Measurements from ENCODE around the gene STARD10.
"Not testable (repeated sequence)": the region's sequence is repeated elsewhere in the genome, so short reads cannot be mapped to it uniquely, and the experiment has no call there.

STARD10 gene

DNA sequence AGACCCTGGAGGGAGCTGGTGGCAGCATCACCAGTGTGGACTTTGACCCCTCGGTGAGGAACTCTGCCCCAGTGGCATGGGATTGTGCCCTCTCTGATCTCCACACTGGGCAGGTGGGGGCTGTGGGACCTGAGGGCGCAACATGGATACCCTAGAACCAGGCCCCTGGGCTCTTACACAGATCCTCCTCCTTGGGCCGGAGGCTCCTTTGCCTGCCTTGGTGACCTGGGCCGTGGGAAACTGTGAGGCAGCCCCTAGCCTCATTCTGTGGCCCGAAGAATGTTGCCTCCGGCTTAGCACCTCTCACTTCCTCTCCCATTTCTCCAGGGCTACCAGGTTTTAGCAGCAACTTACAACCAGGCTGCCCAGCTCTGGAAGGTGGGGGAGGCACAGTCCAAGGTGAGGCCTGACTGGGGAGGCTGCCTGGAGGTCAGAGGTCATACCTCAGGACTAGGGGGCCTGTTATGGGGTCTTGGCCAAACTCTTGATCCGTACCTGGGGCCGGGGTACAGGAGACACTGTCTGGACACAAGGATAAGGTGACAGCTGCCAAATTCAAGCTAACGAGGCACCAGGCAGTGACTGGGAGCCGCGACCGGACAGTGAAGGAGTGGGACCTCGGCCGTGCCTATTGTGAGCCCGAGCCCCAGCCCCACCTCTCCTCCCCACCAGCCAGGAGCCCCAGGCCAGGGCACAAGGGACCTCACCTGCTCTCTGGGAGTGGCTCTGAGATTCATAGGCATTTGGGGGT is 32.5 kb upstream of the STARD10 start:
- DNase-seq = no peak

DNA sequence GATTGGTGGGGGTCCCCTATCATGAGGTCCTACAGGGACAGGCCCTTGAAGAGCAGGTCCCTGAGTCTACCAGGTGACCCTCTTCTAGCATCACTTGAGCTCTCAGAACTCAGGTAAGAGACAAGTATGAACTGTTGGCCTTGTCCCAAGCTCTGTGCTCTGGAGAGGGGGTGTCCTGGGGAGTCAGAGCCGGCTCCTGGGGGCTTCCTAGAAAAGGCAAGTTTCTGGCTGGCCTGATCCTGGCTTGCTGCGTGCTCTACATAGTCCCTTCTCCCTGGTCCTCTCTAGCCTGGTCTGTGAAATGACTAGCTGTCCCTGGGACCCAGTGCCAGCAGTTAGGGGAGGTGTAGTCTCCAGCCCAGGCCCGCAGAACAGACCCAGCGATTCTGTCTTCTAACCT is 31.8 kb upstream of the STARD10 start:
- no peak for DNase-seq

DNA sequence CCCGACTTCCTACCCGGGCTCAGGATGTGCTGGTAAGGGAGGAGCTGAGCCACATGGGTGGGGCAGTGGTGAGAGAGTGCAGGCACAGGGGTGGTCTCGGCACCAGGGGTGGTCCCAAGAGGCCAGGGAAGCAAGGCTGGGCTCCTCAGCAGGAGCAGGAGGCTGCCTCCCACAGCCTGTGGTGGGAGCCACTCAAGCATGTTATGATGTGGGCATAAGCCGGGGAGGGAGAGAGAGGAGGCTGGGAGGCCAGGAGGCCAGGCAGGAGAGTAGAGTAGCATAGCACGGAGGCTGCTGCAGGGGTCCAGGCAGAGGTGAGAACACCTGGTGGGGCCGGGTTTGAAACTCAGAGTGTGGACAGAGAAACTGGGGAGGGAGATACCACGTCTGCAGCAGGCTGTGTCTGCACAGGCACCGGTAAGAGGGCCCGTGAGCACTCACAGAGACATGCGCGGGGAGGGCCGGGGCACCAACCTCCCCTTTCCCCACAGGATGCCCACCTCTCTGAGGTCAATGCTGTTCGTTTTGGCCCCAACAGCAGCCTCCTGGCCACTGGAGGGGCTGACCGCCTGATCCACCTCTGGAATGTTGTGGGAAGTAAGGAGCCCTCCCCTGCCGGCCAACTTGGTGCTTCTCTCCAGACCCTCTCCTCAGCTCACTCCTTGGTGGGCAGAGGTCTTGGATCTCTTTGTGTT is 31.1 kb upstream of the STARD10 start:
- DNase-seq = no peak

DNA sequence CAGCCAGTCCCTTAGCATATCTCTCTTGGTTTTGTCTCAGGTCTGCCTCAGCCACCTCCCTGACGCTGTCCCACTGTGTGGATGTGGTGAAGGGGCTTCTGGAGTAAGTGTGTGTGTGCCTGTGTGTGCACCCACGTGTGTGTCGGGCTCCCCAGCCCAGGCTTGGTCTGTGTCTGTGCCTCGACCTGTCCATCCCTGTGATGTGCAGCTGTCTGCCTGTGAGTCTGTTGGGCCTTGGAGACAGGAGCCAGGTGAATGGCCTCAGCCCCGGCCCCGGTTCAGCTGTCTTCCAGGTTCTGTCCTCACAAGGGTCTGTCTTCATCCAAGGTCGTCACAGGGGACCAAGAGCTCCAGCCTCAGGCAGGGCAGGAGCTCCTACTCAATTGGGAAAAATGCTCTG is 30.2 kb upstream of the STARD10 start:
- no peak for DNase-seq

DNA sequence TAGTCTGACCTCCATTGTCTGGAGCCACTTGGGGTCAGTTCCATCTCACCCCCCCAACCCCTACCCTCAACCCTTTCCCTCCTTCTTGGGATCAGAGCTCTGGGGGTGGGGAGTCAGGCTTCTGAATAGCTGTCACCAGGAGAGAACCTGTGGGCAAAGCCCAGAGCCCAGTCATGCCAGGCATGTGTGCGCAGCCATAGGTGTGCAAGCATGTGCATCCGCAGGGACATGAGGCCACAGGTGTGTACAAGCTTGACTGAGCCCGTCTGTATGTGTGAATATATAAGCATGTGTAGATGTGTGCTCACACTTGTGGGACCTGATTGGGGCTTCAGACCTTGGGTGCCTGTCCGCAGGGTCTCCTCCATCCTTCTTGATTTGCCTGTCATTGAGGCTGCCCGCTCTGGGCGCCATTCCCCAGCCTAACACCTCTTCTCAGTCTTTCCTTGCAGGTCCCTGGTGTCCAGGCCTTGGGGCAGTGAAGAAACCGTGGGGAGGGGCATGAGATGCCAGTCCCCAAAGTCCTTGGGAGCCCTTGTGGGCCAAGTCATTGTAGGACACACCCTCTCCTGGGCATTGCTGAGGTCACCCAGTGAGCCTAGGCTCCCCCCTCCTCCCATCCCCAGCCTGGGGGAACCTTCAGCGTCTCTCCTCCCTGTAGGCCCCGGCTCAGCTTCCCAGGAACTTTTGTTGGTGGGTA is 29.4 kb upstream of the STARD10 start:
- no peak for DNase-seq

DNA sequence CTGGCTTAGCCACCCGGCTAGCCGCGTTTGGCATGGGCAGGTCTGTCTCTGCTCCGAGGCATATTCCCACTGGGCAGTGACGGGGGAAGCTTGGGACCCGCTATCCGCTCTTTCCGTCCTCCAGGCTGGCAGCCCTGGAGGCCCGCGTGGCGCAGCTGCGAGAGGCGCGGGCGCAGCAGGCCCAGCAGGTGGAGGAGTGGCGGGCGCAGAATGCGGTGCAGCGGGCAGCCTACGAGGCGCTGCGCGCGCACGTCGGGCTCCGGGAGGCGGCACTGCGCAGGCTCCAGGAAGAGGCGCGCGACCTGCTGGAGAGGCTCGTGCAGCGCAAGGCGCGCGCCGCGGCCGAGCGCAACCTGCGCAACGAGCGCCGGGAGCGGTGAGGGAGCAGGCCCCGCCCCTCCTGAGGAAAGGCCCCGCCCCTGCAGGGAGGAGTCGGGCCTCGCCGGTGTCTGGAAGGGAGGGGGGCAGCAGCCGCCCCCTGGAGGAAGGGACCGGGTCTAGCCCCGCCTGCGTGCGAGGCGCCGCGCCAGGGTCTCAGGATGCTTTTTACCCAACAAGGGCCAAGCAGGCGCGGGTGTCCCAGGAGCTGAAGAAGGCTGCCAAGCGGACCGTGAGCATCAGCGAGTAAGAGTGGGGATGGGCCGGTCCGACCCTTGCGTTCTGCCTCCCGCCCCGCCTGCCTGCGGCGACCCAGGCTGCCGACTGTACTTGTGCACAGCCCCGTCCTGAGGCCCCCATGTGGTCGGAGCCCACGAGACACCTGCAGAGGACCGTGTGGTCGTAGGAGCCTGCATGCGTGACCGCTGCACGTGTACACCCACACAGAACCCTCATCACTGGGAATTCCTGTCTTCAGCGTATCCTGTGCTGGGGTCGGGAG is 28.3 kb upstream of the STARD10 start:
- peak; percentile 62 to 82 (median 73) for DNase-seq

DNA sequence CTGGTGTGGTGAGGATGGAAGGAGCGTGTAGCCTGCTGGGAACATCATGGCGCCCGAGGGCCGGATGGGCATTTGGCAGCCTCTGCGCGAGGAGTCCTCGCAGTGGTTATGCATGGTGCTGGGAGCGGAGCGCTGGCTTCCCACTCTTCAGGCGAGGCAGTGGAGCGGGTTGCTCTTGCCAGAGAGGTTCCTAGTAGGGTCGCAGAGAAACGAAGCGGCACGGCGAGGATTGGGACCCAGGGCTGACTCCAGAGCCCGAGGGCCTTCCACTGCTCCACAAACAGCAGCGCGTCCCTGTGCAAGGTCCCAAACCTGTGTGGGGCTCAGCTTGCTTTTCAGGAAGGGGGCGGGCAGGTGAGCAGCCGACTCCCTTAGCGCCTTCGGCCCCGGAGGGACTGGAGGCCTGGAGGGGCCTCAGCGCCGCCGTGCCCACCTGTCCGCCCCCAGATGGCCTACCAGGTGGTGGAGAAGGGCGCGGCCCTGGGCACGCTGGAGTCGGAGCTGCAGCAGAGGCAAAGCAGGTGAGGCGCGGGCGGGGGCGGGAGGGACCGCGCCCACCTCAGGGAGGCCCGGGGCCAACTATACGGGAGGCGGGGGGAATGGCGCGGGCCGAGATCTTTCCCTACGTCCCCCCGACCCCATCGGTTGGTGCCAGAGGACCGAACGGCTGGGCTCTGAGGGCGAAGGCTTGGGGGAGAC is 27.5 kb upstream of the STARD10 start:
- no peak for DNase-seq

DNA sequence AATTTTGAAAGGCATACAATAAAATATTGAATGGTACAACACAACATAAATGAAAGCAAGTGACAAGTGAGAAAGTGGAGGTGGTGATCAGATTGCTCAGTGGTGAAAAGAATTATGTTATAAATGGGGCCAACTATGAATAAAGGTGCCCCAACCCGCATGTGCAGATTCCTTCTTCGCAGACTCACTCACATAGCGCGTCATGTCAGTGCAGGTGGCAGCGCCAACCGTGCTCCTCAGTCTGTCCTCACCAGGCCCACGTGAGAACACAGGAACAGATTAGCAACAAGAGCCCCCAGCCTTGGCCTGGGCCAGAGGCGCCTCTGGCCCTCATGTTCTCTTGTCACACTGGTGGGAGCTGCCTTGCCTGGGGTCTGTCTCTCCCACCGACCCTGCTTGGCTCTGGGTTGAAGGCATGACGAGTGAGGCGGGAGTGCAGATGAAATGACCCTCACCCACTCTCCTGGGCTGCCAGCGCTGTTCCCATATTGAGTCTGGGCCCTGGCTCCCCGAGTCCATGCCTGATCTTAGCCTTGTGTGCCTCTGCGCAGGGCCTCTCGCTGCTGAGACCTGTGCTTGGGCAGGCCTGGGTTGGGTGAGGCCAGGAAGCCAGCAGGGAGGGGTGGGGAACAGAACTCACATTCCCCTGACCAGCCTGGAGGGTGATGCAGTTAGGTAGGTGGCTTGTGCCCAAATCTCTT is 26.7 kb upstream of the STARD10 start:
- DNase-seq = no peak

DNA sequence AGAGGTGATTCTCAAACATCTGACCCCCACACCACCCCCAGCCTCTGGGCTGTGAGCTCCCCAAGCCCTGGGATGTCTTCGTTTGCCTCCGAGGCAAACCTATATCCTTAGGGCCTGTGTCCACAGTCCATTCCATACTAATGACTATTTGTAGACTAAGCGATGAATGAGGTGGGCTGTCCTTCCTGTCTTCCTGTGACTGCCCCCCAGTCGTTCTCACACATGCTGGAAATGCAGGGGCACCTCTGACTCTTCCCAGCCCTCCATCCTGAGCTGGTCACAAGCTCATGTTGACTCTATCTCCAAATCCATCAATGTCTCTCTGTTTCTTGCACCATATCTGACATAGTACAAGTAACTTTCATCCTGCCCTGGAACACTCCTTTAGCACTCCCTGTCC is 25.1 kb upstream of the STARD10 start:
- DNase-seq = no peak

DNA sequence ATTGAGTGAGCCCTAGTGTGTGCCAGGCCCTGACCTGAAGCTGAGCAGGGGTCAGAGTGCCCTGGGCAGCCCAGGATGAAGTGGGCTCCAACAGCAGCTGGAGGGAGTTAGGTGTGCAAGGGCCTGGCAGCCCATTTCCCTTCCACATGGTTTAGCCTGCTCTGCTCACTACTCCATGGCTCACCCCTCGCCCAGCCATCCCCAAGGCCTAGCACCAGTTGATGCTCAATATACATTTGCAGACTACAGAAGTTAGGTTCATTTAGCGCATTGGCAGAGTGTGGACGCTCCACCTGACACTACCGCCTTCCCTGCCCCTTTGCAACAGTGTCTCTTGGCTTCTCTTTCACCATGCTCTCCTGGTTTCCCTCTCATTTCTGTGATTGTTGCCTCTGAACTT is 24.1 kb upstream of the STARD10 start:
- DNase-seq = no peak

DNA sequence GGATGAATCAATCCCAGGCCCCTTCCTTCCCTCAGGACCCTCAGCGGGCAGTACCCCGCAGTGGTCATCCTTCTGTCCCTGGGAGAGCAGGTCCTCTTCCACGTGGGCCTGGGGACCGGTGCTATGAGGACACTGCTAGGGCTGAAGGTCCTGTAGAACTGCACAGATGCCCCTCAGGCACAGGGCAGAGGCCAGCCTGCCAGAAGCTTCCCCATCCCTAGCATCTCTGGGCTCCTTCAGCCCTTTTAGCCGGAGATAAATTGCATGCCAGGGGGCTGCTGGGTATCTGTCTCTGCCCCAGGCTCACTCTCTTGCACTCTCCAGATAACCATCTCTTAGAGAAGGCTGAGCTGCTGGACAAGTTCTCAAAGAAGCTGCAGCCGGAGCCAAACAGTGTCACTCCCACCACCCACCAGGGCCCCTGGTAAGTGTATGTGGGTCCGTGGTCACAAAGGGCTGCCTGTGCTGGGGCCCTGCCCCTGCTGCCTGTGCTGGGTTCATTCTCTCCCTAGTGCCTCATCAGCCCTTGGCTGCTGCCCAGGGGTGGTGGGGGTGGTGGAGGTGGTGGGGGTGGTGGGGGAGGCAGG is 22.6 kb upstream of the STARD10 start:
- DNase-seq = no peak

DNA sequence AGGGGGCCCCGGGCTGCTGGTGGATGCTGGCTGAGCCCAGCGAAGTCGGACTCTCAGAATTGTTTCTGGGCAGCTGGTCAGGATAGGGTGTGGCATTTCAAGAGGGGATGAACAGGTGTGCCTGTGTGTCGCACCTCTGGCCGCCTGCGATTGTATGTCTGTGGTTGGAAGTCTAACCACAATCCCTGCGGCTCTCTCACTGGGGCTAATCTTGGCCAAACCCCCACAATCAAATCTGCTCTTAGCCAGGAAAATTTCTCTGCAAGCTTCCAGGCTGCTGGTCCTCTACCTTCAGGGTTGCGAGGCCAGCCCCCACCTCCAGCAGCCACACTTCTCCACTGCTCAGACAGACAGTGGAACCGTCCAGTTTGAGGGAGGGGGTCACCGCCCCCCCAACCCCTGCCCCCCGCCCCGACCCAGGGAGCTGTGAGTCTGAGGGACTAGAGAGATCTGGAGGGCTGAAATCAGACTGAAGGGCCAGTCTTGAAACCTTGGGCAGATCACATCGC is 21.3 kb upstream of the STARD10 start:
- no peak for DNase-seq

DNA sequence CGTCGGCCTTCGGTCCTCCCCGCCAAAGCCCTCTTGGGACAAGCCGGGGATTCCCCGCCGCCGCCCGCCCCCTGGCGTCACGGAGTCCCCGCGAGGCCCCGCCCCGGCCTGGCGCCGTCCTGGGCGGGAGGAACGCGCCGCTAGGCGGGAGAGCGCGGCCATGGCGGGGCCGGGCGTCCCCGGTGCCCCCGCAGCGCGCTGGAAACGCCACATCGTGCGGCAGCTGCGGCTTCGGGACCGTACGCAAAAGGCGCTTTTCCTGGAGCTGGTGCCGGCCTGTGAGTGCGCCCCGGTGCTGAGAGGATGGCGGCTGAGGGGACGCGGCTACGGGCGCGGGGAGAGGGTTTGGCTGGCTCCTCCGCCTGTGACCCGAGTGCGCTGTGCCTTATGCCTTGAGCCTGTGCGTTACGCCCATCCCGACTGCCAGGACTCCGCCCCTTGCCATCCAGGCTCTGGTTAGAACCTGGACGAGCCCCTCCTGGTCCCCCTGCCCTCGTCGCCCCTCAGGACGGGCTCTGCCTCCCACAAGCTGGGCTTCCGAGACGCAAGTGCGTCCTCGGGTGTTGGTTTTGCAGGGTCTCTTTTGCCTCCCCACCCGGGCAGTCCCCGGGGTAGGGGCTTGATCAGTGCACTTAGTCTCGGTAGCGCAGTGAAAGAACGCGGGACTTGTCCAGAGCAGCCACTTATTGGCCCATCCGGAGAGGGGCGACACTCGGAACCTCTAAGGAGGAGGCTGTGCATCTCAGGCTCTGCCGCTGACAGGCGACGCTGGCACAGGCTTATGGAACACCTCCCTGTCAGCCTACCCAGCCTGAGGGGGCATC is 20.7 kb upstream of the STARD10 start, which contains the start of gene ATG16L2:
Gene ATG16L2 (plus strand): TSS at position 126 of the 824 bp plus-strand sequence. CDS start 35 bp downstream, at position 161.
- DNase-seq = peak; percentile 80 to 89 (median 88)

DNA sequence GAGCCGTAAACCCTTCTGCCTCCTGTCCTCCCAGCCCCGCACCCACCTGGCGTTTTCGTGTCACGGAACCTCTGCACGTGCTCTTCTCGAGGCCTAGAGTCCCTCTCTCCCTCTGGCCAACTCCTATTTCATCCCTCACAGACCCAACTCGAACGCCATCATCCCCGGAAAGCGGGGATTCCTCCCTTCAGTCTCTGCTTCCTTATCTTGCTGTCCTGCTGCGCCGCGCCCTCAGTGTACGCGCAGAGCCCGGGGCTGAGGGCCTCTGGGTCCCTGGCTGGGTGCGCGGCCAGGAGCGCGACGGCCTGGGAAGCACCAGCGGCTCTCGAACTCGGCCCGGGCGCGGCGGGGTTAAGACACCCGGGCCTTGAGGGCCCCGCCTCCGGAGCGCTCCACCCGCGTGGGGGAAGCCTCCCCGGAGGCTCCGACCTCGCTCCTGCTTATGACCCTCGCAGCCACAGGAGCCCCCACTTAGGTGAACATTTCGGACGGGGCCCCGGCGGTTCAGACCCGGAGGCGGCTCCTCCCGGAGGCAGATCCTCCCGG is 20.0 kb upstream of the STARD10 start:
- DNase-seq = peak; percentile 77 to 89 (median 86)

DNA sequence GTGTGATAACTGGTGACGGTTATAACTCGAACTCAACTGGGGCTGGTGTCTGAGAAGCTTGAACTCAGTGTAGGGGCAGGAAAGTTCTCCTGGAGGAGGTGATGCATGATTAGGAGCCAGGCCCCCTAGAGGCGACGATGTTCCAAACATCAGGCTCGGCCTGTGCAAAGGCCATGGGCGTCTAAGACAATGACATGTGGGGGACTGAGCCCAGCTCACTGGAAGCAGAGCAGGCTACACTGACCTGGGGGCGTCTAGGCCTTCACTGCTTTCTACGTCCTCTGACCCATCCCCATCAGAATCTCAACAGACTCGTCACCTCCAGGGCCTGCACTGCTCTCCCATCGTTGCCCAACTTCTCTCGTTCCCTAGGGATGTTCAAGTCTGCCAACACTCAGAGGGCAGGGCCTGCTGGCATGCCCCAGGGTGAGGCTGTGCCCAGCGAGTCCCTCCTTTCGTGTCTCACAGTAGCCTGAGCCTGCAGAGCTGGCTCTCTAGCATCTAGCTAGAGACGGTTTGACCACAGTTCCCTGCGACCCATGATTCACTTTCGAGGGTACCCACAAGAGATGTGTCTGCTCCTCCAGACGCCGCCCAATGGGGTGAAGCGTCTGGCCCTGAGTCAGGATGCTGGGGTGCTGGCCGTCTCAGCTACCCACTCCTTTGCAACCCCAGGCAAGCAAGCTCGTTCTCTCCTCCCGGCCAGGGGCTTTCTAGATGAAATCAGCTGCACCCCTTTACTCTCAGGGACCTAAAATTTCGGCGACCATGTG is 19.3 kb upstream of the STARD10 start:
- DNase-seq = peak in 3 of 4 experiments; percentile 21 to 52 (median 39)

DNA sequence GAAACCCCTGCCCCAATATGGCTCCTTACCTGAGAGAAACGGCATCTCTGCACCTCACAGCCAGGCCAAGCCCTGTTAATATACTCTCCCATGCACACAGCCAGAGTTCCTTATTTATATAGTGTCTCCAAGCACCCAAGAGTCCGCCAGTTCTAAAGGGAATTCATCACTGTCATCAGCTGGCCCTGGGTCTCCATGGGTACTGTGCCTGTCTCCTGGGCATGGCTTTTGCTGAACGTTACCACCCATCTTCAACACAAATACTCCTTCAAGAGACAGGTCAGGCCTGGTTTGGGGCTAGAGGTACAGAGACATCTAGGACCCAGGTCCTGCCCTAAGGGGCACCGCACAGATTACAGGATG is 18.7 kb upstream of the STARD10 start:
- no peak for DNase-seq

DNA sequence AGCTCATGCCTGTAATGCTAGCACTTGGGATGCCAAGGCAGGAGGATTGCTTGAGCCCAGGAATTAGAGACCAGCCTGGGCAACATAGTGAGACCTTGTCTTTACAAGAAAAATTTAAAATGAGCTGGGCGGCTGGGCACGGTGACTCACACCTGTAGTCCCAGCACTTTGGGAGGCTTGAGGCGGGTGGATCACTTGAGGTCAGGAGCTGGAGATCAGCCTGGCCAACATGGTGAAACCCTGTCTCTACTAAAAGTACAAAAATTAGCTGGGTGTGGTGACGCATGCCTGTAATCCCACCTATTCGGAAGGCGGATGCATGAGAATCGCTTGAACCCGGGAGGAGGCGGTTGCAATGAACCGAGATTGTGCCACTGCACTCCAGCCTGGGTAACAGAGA is 17.8 kb upstream of the STARD10 start:
- not testable (repeated sequence) for DNase-seq

DNA sequence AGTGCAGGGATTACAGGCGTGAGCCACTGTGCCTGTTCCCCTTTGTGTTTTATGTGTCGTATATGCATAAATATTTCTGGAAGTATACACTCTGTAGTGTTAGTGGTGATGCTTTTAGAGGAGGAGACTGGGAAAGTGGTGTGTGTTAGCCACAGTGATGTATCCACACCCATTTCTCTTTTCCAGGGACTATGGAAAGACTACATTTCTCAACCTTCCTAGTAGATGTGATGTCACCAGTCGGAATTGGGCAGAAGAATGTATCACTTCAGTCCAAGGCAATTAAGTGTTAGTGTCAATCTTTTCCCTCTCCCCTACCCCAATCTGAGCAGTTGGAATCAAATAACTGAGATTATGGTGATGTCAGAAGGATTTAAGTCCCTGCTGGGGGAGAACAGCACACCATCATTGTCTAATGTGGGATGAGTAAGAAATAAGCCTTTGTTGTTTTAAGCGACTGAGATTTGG is 14.5 kb upstream of the STARD10 start:
- no peak for DNase-seq

DNA sequence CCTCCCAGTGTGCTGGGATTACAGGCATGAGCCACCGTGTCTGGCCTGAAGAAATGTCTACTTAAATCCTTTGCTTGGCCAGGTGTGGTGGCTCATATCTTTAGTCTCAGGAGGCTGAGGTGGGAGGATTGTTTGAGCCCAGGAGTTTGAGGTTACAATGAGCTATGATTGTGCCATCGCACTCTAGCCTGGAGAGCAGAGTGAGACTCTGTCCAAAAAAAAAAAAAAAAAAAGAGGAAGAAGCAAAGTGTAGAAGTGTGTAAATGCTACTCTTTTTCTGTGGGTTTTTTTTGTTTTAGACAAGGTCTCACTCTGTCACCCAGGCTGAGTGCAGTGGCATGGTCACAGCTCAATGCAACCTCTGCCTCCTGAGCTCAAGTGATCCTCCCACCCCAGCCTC is 13.9 kb upstream of the STARD10 start:
- no peak for DNase-seq
